H1 (cell line): ENCODE data around the gene FHIT. TPM values are rescaled to one million over a fixed set of nuclear protein-coding genes. Genes with fewer than 3 reads are reported as not detected.

Experiments
- CTCF ChIA-PET: fragments of 300-600 bp; sonication (Branson Sonifier 250); formaldehyde crosslinking; loops from one replicate; lab custom pipeline; 2021; ENCODE audit not compliant: partially characterized antibody; lab: Charles Lee
- POLR2A ChIA-PET: fragments of 300-600 bp; sonication (Branson Sonifier 250); formaldehyde crosslinking; loops from one replicate; lab custom pipeline; 2021; ENCODE audit warnings: inconsistent platforms; ENCODE audit not compliant: partially characterized antibody; lab: Charles Lee
- DNase-seq, 2 experiments: peaks; one replicate each; pipeline versions ENCODE4 v3.0.0 to v3.0.0-alpha.2; 2010 to 2022; ENCODE audit warnings: low spot score in 2 of 2, low read depth in 1 of 2, mixed read lengths in 1 of 2
- FAIRE-seq: peaks from 2 replicates; lab custom pipeline; 2011; peaks lifted over from hg19 to GRCh38; lab: Jason Lieb, UNC
- H2AFZ ChIP-seq: 2 replicates; pipeline ENCODE4 v1.8.1; 2012; ENCODE audit warnings: low read length, inconsistent platforms
- H2AK5ac ChIP-seq: 2 replicates; pipeline ENCODE4 v1.6.1; 2013; ENCODE audit warnings: low read depth, low read length
- H2BK120ac ChIP-seq: replicated peaks from 2 replicates; pipeline ENCODE3; 2013; ENCODE audit warnings: low read depth, low read length, inconsistent platforms
- H2BK12ac ChIP-seq: 2 replicates; pipeline ENCODE4 v1.6.1; 2013; ENCODE audit warnings: low read depth, low read length
- H2BK15ac ChIP-seq: 2 replicates; pipeline ENCODE4 v1.6.1; 2013; ENCODE audit warnings: low read length
- H2BK20ac ChIP-seq: 2 replicates; pipeline ENCODE4 v1.6.1; 2013; ENCODE audit warnings: low read length
- H2BK5ac ChIP-seq: 2 replicates; pipeline ENCODE4 v1.6.1; 2013; ENCODE audit warnings: low read depth, low read length
- H3K14ac ChIP-seq: 2 replicates; pipeline ENCODE4 v1.6.1; 2013; ENCODE audit warnings: inconsistent platforms; ENCODE audit not compliant: insufficient read length
- H3K18ac ChIP-seq: 2 replicates; pipeline ENCODE4 v1.6.1; 2013; ENCODE audit warnings: low read length; ENCODE audit errors: extremely low read depth
- H3K23ac ChIP-seq: 2 replicates; pipeline ENCODE4 v1.6.1; 2013; ENCODE audit warnings: inconsistent platforms; ENCODE audit not compliant: insufficient read length
- H3K23me2 ChIP-seq: 2 replicates; pipeline ENCODE4 v1.6.1; 2013; ENCODE audit warnings: low read depth, low read length
- H3K27ac ChIP-seq: 2 replicates; pipeline ENCODE4 v1.6.1; 2011; ENCODE audit warnings: low read depth, low read length, inconsistent platforms
- H3K27me3 ChIP-seq, 4 experiments: replicated peaks in 1 of 4; 1 replicate in 1 of 4; 2 replicates in 3 of 4; pipeline versions ENCODE4 v1.6.1 to v1.8.1; 2011 to 2013; ENCODE audit warnings: low read length in 3 of 4, mild to moderate bottlenecking in 3 of 4, inconsistent platforms in 2 of 4, mixed read lengths in 2 of 4, moderate library complexity in 1 of 4; ENCODE audit not compliant: control insufficient read depth in 3 of 4, insufficient read depth in 3 of 4; ENCODE audit errors: extremely low read depth in 1 of 4
- H3K36me3 ChIP-seq, 4 experiments: 2 replicates each; pipeline versions ENCODE4 v1.6.1 to v1.8.1; 2011 to 2013; ENCODE audit warnings: mild to moderate bottlenecking in 4 of 4, low read length in 3 of 4, moderate library complexity in 2 of 4, control low read depth in 1 of 4, inconsistent platforms in 1 of 4; ENCODE audit not compliant: insufficient read depth in 4 of 4, control insufficient read depth in 2 of 4
- H3K4ac ChIP-seq: replicated peaks from 2 replicates; pipeline ENCODE3; 2013; ENCODE audit warnings: low read length, low read depth, mixed read lengths, inconsistent platforms; ENCODE audit not compliant: insufficient read length
- H3K4me1 ChIP-seq, 4 experiments: replicated peaks in 1 of 4; 1 replicate in 1 of 4; 2 replicates in 3 of 4; pipeline versions ENCODE4 v1.6.1 to v1.8.1; 2011 to 2013; ENCODE audit warnings: low read length in 3 of 4, inconsistent platforms in 2 of 4, mixed read lengths in 1 of 4; ENCODE audit not compliant: insufficient read depth in 4 of 4, control insufficient read depth in 3 of 4
- H3K4me2 ChIP-seq, 2 experiments: 2 replicates each; pipeline versions ENCODE4 v1.6.1 to v1.8.1; 2011 to 2013; ENCODE audit warnings: low read depth in 2 of 2, low read length in 2 of 2, control low read depth in 1 of 2, inconsistent platforms in 1 of 2, mild to moderate bottlenecking in 1 of 2; ENCODE audit not compliant: insufficient read depth in 1 of 2
- H3K4me3 ChIP-seq, 4 experiments: fragments of 200-600, 300-600 bp in 1 of 4; sonication (generic), shearing (Covaris generic), sonication (Bioruptor Twin) in 1 of 4; 2 replicates each; pipeline versions ENCODE4 v1.5.1 to v1.8.1; 2011 to 2016; ENCODE audit warnings: low read length in 4 of 4, low read depth in 3 of 4, control low read depth in 2 of 4, inconsistent platforms in 2 of 4, mild to moderate bottlenecking in 2 of 4, mixed read lengths in 1 of 4, moderate library complexity in 1 of 4; ENCODE audit not compliant: insufficient read depth in 2 of 4; ENCODE audit errors: extremely low read depth in 1 of 4
- H3K56ac ChIP-seq: replicated peaks from 2 replicates; pipeline ENCODE3; 2013; ENCODE audit warnings: low read depth, mild to moderate bottlenecking, mixed read lengths, low read length, inconsistent platforms; ENCODE audit not compliant: insufficient read length
- H3K79me1 ChIP-seq: 2 replicates; pipeline ENCODE4 v1.6.1; 2013; ENCODE audit warnings: low read depth, low read length, control low read depth
- H3K79me2 ChIP-seq, 2 experiments: 2 replicates each; pipeline versions ENCODE4 v1.6.1 to v1.8.1; 2012 to 2013; ENCODE audit warnings: low read length in 2 of 2, mild to moderate bottlenecking in 2 of 2, inconsistent platforms in 1 of 2; ENCODE audit not compliant: insufficient read depth in 2 of 2, control insufficient read depth in 1 of 2
- H3K9ac ChIP-seq, 4 experiments: replicated peaks in 1 of 4; 1 replicate in 1 of 4; 2 replicates in 3 of 4; pipeline versions ENCODE4 v1.6.1 to v1.8.1; 2011 to 2013; ENCODE audit warnings: low read depth in 3 of 4, low read length in 3 of 4, control low read depth in 2 of 4, mild to moderate bottlenecking in 2 of 4, moderate library complexity in 2 of 4, inconsistent platforms in 1 of 4; ENCODE audit errors: extremely low read depth in 1 of 4
- H3K9me3 ChIP-seq, 2 experiments: 2 replicates each; pipeline versions ENCODE4 v1.6.1 to v1.8.1; 2012 to 2013; ENCODE audit warnings: mild to moderate bottlenecking in 2 of 2, moderate library complexity in 2 of 2, control low read depth in 1 of 2, inconsistent platforms in 1 of 2, low read depth in 1 of 2, low read length in 1 of 2, mixed read lengths in 1 of 2; ENCODE audit not compliant: insufficient read depth in 2 of 2
- H4K20me1 ChIP-seq, 2 experiments: replicated peaks in 1 of 2; 2 replicates each; pipeline versions ENCODE3 to v1.8.1; 2011 to 2013; ENCODE audit warnings: inconsistent platforms in 2 of 2, low read length in 2 of 2, mild to moderate bottlenecking in 1 of 2; ENCODE audit not compliant: insufficient read depth in 2 of 2, control insufficient read depth in 1 of 2
- H4K5ac ChIP-seq: 2 replicates; pipeline ENCODE4 v1.6.1; 2013; ENCODE audit warnings: low read length, low read depth, mixed read lengths, inconsistent platforms; ENCODE audit not compliant: insufficient read length
- H4K8ac ChIP-seq: 2 replicates; pipeline ENCODE4 v1.8.0; 2013; ENCODE audit warnings: mild to moderate bottlenecking, moderate library complexity, low read length, inconsistent platforms; ENCODE audit not compliant: insufficient read depth; ENCODE audit errors: extremely low read depth
- H4K91ac ChIP-seq: replicated peaks from 2 replicates; pipeline ENCODE3; 2013; ENCODE audit warnings: low read length, mixed read lengths, inconsistent platforms; ENCODE audit not compliant: insufficient read length
- CEBPB ChIP-seq: IDR thresholded peaks from 2 replicates; pipeline ENCODE4 v1.6.1; 2012; ENCODE audit warnings: low read depth, low read length
- JUN ChIP-seq: IDR thresholded peaks from 2 replicates; pipeline ENCODE4 v1.6.1; 2011; ENCODE audit warnings: low read depth, mild to moderate bottlenecking, improper control_type of control experiment, low read length
- KDM4A ChIP-seq: IDR thresholded peaks from one replicate; pipeline ENCODE4 v1.7.1; 2012; ENCODE audit warnings: low read depth, mild to moderate bottlenecking, moderate library complexity, low read length, inconsistent platforms; ENCODE audit not compliant: severe bottlenecking
- KDM5A ChIP-seq: fragments of 200-600 bp; IDR thresholded peaks from 2 replicates; pipeline ENCODE4 v1.7.1; 2012; ENCODE audit warnings: mild to moderate bottlenecking, low read length, inconsistent platforms, mixed read lengths
- POLR2A ChIP-seq, 2 experiments: IDR thresholded peaks; 1 replicate in 1 of 2; 2 replicates in 1 of 2; pipeline ENCODE4 v1.6.1; 2011; ENCODE audit warnings: low read depth in 2 of 2, low read length in 2 of 2, mild to moderate bottlenecking in 2 of 2; ENCODE audit errors: control extremely low read depth in 1 of 2
- POLR2AphosphoS5 ChIP-seq: IDR thresholded peaks from 2 replicates; pipeline ENCODE4 v1.6.1; 2011; ENCODE audit warnings: low read depth, low read length
- RAD21 ChIP-seq, 2 experiments: IDR thresholded peaks in 1 of 2; conservative IDR thresholded peaks in 1 of 2; 2 replicates each; pipeline ENCODE4 v1.6.1; 2011; ENCODE audit warnings: low read depth in 2 of 2, low read length in 2 of 2, improper control_type of control experiment in 1 of 2, inconsistent platforms in 1 of 2, mild to moderate bottlenecking in 1 of 2, moderate library complexity in 1 of 2
- SRF ChIP-seq: IDR thresholded peaks from 2 replicates; pipeline ENCODE4 v1.6.1; 2011; ENCODE audit warnings: mild to moderate bottlenecking, low read depth, low read length, moderate library complexity
- WGBS, 2 experiments: shearing (Covaris generic) in 1 of 2; methylation state at CpG; one replicate each; pipeline versions ENCODE4 v1.1.6 to v1.1.7; 2013 to 2015; ENCODE audit warnings: low lambda C conversion rate in 2 of 2, mixed read lengths in 2 of 2, inconsistent platforms in 1 of 2, low coverage in 1 of 2, missing lambda C conversion rate in 1 of 2; ENCODE audit not compliant: insufficient replicate concordance in 2 of 2, insufficient coverage in 1 of 2, insufficient read length in 1 of 2; ENCODE audit errors: extremely low coverage in 1 of 2, missing lambda C conversion rate in 1 of 2; 5-methylcytosine and 5-hydroxymethylcytosine counted together
- polyA plus RNA-seq, 7 experiments: library from polyadenylated mRNA; depleted of rRNA in 3 of 7; stranded (reverse) in 5 of 7; unstranded in 2 of 7; fragments of >200 nt in 5 of 7; fragments of 200-250 nt in 2 of 7; gene quantifications; 1 replicate in 5 of 7; 2 replicates in 1 of 7; 4 replicates in 1 of 7; pipeline versions ENCODE4 v1.2.1 to v1.2.3, GENCODE V29; 2011 to 2013; ENCODE audit warnings: missing spikeins in 2 of 7, mixed read lengths in 2 of 7
- total RNA-seq: library from RNA; stranded (reverse); fragmentation: NEBNext Ultra II Directional; extraction: Animal tissue kit (Norgen Biotek cat#: 25700); gene quantifications from 2 replicates; pipeline ENCODE4 v1.2.1, GENCODE V29; 2021

The FHIT gene
- total and polyA plus RNA-seq, 2 of the 8 experiments (the other 6 are each of a cell fraction or from before 2014, with no cell fraction given), result 1.2 to 3.2 TPM

DNA sequence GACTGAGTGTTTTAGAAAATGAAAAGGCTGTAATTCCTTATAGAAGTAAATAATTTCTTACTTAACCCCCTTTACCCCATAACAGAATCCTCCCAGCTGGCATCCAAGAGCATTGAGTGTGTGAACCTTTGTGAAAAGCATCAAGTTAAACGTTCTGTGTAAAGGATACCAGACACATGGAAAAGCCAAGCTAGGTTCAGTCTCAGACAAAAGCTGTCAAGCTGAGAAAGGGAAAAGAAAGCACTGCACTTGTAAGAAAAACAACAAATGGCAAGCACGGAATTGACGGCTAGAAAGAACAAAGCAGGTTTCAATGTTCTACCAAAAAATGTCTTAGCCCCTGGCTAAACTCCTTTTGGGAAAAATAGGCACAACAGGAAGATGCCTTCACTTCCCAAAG lies 176.5 kb downstream of the FHIT start:
- TF ChIP-seq KDM4A, result no peak
- TF ChIP-seq JUN, result no peak
- no peak for TF ChIP-seq POLR2A (IDR thresholded peaks at IDR 0.05; ENCODE audit: control extremely low read depth in 1 of 2, low read depth in 2 of 2, low read length in 2 of 2)
- no peak for TF ChIP-seq SRF
- TF ChIP-seq CEBPB, result no peak
- no peak for TF ChIP-seq RAD21 (IDR thresholded peaks at IDR 0.05 in 1 of 2, conservative IDR thresholded peaks at IDR 0.05 in 1 of 2; ENCODE audit: low read depth in 2 of 2, low read length in 2 of 2)
- TF ChIP-seq POLR2AphosphoS5, result no peak
- TF ChIP-seq KDM5A, result no peak
- POLR2A ChIA-PET, result no interaction called here
- 87% methylated on average over 3 of the region's 3 CpGs; no CpG with 5 or more reads in 1 of the 2 experiments for WGBS, 2 experiments

More for the DNA sequence above, 176.5 kb downstream of the FHIT start:
- no peak overlapping the region for H3K9ac ChIP-seq
- no peak overlapping the region for H2BK15ac ChIP-seq
- no peak overlapping the region for H3K27ac ChIP-seq
- FAIRE-seq (peak; percentile 60), DNase-seq (no peak)
- no peak overlapping the region for H3K23ac ChIP-seq
- no peak overlapping the region for H2AK5ac ChIP-seq
- no peaks in the 10 kb centered on the region for H4K20me1 ChIP-seq
- H2BK12ac ChIP-seq, result no peak overlapping the region
- no peak overlapping the region for H4K8ac ChIP-seq
- no peak overlapping the region for H2BK120ac ChIP-seq
- no peaks in the 10 kb centered on the region for H3K4me1 ChIP-seq
- no peaks in the 10 kb centered on the region for H3K36me3 ChIP-seq
- no peak overlapping the region for H3K56ac ChIP-seq
- H4K91ac ChIP-seq, result no peak overlapping the region
- no peak overlapping the region for H3K4ac ChIP-seq
- no peak overlapping the region for H3K4me3 ChIP-seq
- H3K4me2 ChIP-seq, result no peak overlapping the region
- H3K79me1 ChIP-seq, result no peaks in the 10 kb centered on the region
- H2AFZ ChIP-seq, result no peak overlapping the region
- H4K5ac ChIP-seq, result no peak overlapping the region
- no peak overlapping the region for H2BK20ac ChIP-seq
- no peaks in the 10 kb centered on the region for H3K27me3 ChIP-seq
- no peaks in the 10 kb centered on the region for H3K23me2 ChIP-seq
- H3K9me3 ChIP-seq, result no peaks in the 10 kb centered on the region
- no peak overlapping the region for H3K14ac ChIP-seq
- no peak overlapping the region for H2BK5ac ChIP-seq
- H3K79me2 ChIP-seq, result no peaks in the 10 kb centered on the region
- CTCF ChIA-PET, result no interaction called here
- no peak overlapping the region for H3K18ac ChIP-seq
